Jurkat, Clone E6-1 (cell line): ENCODE results near the gene HAS3.
"Not testable (repeated sequence)": the region's sequence is repeated elsewhere in the genome, so short reads cannot be mapped to it uniquely, and the experiment has no call there.

ENCODE experiments used
- DNase-seq: peaks from one replicate; pipeline ENCODE4 v3.0.0-alpha.2; 2011; ENCODE audit warnings: low read depth, low spot score
- H3K4me3 ChIP-seq: 2 replicates; pipeline ENCODE4 v1.5.1; 2011; ENCODE audit warnings: mild to moderate bottlenecking, low read length, control low read depth, moderate library complexity

The HAS3 gene

GRCh38 chr16:69114346-69114975 is 9.0 kb downstream of the HAS3 start:
- H3K4me3 ChIP-seq: no peak overlapping the region
- no peak for DNase-seq

DNA sequence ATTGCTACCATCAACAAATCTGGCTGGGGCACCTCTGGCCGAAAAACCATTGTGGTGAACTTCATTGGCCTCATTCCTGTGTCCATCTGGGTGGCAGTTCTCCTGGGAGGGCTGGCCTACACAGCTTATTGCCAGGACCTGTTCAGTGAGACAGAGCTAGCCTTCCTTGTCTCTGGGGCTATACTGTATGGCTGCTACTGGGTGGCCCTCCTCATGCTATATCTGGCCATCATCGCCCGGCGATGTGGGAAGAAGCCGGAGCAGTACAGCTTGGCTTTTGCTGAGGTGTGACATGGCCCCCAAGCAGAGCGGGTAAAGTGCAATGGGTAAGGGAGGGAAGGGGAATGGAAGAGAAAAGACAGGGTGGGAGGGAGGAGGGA is 9.5 kb downstream of the HAS3 start:
- DNase-seq: no peak
- H3K4me3 ChIP-seq: no peak overlapping the region

DNA sequence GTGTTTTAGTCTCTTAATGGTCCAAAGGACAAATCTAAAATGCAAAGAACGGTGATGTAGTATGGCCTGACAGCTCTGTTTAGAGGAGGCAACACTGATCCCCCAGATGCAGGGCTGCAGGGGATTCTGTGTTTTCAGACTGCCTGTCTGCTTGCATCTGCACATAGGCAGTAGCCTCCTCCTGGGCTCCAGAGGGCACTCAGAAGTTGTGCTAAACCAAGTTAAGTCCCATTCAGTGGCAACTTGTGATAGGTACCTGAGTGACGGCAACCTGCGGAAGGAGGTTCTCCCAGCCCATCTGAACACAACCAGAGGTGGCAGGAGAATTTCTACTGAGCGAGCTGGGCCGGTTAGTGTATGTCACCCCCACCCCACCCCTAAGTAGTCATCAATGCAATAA is 9.9 kb downstream of the HAS3 start:
- DNase-seq: no peak
- no peak overlapping the region for H3K4me3 ChIP-seq

DNA sequence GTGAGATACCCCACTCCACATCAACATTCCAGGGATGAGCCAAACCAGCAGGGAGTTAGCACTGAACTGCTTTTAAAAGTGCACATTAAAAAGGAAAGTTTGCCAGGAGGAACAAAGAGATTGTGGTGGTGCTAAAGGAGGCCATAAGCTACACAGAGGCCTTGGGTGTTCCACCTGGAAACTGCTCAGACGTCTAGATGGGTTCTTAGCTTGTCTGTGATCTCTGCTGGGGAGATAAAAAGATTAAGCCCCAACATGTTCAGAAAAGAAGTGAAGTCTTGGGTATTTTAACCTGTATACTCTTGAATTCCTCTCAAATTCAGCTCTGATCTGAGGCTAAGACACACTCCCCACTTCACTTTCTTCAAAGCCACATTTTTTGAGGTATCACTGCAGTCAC is 10.4 kb downstream of the HAS3 start:
- H3K4me3 ChIP-seq: no peak overlapping the region
- no peak for DNase-seq

GRCh38 chr16:69116256-69116875 is 10.9 kb downstream of the HAS3 start:
- no peak overlapping the region for H3K4me3 ChIP-seq
- no peak for DNase-seq

DNA sequence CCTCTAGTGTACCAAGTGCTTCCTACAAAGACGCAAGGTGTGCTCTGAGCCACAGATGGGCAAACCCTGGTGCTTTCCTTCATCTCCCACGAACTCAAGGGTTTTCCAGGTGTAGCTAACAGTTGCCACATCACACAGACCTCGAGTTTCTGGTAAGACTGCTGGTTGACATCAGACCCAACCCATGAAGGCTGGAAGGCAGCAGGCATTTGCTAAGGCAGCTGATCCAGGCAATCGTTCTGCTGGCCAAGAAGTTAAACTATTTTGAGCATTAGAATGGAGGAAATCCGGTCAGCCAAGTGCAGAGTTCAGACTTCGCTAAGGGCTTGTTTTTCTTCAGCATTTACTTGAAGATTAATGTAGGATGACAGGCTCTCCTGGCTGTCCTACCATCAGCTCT is 11.5 kb downstream of the HAS3 start:
- DNase-seq: peak; percentile 59
- no peak overlapping the region for H3K4me3 ChIP-seq

DNA sequence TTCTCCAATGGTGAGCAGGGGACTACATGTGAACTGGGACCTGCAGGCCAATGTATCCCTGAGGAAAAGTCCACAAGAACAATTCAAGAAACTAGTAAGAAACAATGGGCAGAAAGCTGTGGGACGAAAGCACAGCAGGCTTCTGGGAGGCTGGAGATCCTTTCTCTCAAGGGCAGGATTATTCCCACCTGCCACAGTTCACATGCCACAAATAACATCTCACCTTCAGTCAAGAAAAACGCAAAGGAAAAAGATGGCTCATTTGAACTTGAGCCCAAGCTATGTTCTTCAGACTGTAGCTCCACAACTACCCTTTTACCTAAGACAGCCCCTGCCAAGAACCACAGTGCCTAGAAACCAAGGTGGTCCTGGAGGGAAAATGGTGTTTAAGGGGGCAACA is 13.0 kb downstream of the HAS3 start:
- no peak overlapping the region for H3K4me3 ChIP-seq
- no peak for DNase-seq

- H3K4me3 ChIP-seq: no peak overlapping the region
- no peak for DNase-seq
Observed at GRCh38 chr16:69118994-69119393, 13.5 kb downstream of the HAS3 start.

- DNase-seq: no peak
- H3K4me3 ChIP-seq: no peak overlapping the region
Observed at GRCh38 chr16:69119536-69119935, 14.1 kb downstream of the HAS3 start.

- no peak overlapping the region for H3K4me3 ChIP-seq
- no peak for DNase-seq
Observed at GRCh38 chr16:69120096-69120664, 14.7 kb downstream of the HAS3 start.

GRCh38 chr16:69123910-69124309 is 18.5 kb downstream of the HAS3 start:
- DNase-seq: peak; percentile 76

DNA sequence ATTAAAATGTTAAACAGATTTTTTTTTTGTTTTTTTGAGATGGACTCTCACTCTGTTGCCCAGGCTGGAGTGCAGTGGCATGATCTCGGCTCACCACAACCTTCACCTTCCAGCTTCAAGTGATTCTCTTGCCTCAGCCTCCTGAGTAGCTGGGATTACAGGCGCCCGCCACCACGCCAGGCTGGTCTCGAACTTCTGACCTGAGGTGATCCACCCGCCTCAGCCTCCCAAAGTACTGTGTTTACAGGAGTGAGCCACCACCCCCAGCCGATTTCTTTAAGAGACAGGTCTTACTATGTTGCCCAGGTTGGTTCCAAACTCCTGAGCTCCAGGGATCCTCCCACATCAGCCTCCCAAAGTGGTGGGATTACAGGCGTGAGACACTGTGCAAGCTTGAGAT is 19.0 kb downstream of the HAS3 start:
- H3K4me3 ChIP-seq, DNase-seq: not testable (repeated sequence)

More at GRCh38 chr16:69123910-69124309, 18.5 kb downstream of the HAS3 start:
- no peak overlapping the region for H3K4me3 ChIP-seq

GRCh38 chr16:69124961-69125360 is 19.5 kb downstream of the HAS3 start:
- H3K4me3 ChIP-seq, DNase-seq: not testable (repeated sequence)

DNA sequence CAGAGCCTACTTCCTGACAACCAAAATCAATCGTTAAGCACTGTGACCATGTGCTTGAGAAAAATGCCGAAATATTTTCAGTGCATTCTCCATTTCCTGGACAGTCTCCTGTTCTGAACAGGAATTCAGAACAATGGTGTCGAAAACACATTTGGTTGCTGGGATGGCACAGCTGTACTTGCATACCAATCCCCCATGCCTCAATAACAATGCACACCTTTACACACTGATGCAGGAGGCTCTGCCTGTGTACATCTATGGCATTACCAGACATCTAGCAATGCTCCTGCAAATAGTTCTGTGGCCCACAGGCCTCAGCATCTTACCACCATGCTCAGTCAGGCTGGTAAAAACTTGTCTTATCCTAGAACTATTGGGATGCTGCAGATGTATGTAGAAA is 20.8 kb downstream of the HAS3 start:
- no peak overlapping the region for H3K4me3 ChIP-seq
- no peak for DNase-seq

GRCh38 chr16:69126801-69127200 is 21.3 kb downstream of the HAS3 start:
- DNase-seq, H3K4me3 ChIP-seq: not testable (repeated sequence)

DNA sequence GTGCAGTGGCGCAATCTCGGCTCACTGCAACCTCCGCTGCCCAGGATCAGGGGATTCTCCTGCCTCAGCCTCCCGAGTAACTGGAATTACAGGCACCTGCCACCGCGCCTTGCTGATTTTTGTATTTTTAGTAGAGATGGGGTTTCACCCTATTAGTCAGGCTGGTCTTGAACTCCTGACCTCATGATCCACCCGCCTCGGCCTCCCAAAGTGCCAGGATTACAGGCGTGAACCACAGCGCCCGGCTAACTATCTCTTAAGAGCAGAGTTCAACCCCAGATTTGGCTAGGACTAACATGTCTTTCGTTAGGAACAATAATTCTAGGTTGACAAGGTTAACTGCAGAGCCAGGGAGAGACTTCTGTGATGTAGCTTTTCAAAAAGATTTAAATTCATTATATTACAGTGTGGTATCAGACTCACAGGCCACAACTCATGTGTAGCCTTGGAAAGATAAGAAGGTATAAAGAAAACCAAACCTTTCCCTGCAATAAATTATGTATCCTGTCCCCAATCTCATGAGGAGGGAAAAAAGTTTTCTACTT is 22.6 kb downstream of the HAS3 start:
- no peak overlapping the region for H3K4me3 ChIP-seq
- no peak for DNase-seq

DNA sequence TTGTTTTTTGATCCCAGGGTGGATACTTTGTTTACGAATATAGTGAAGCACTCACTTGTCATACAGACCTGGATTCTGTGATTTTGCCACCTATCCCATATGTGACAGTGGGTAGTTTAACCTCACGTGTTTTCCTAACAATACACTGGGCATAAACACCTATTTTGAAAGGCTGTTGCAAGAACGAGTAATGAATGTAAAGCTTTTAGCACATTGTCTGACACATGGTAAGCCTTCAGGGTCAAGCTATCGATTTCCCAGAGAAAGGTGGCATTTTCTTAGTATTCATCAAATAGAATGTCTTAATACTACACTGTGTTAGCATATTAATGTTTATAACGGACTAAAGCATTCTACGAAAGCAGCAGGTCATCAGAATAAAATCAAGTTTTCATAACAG is 25.0 kb downstream of the HAS3 start:
- H3K4me3 ChIP-seq: no peak overlapping the region
- DNase-seq: no peak

DNA sequence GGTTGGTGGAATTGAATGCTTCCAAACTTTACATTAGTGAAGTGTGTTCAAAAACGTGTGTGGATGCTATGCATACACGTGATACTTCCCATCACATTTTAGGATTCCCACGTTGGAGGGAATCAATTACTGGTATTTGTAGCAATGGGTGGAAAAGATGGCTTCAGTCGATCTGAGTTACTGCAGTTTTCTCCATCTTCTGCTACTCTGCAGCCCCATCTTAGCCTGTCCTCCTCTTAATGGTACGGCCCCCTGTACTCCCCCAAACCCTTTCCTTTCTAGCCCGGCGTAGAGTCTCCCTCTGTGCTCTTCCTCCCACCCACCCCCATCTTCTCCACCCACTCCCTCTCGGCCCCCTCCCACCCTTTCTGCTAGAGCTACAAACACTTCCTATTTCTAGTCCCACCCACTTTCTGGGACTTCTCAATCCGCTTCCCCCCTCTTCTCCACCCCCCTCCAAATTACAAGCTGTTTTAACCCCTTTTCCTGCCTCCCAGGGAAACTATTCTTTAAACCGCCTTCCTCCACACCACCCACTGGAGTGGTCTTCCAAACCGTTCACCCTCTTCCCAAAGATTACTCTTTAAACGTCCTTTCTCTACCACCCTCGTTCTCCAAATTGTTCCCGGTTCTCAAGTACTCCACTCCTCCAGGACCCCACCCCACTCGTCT is 25.9 kb downstream of the HAS3 start:
- DNase-seq: peak; percentile 46
- peak overlapping the region; percentile 98 for H3K4me3 ChIP-seq

GRCh38 chr16:69131839-69132423 is 26.5 kb downstream of the HAS3 start:
- DNase-seq: peak; percentile 72
- peak overlapping the region; percentile 98 for H3K4me3 ChIP-seq
